Measurements from ENCODE around the gene PRKCD. TPM values are rescaled to one million over a fixed set of nuclear protein-coding genes. Genes with fewer than 3 reads are reported as not detected.

Gene PRKCD
- total and polyA plus RNA-seq, 2 of the 4 experiments (the other 2 are of a cell fraction): 4.3 to 19.0 TPM

GRCh38 chr3:53122933-53123305 is 38.1 kb upstream of the PRKCD start:
- H2AK5ac ChIP-seq (ENCODE audit: low read depth, low read length): no peak overlapping the region
- dilution Hi-C loops (cut with HindIII; ENCODE audit: low sequenced_read_pairs, unreplicated experiment): no loop called here
- intact Hi-C loops (cut with micrococcal nuclease): no loop called here
- H3K79me1 ChIP-seq (ENCODE audit: low read depth in 1 of 2, low read length in 2 of 2): 0 out of 4 replicates have a peak, but pooled peaks cover 0 to 4% of the 10 kb centered on the region in 2 experiments
- H3K4me2 ChIP-seq (ENCODE audit: low read depth, low read length): no peak overlapping the region
- POLR2A ChIA-PET (ENCODE audit: unreplicated experiment): no interaction called here
- no peak overlapping the region for H2BK15ac ChIP-seq (ENCODE audit: low read depth, low read length)
- H3K23ac ChIP-seq (ENCODE audit: low read depth, low read length): no peak overlapping the region
- H2BK5ac ChIP-seq (ENCODE audit: low read depth, low read length, poor library complexity, severe bottlenecking): no peak overlapping the region
- no peak overlapping the region for H2BK20ac ChIP-seq (ENCODE audit: low read depth, low read length)
- DNase-seq (no peak), ATAC-seq (ENCODE audit: low read depth) (no peak)
- H3K9ac ChIP-seq (ENCODE audit: low read depth, low read length): no peak overlapping the region
- H2BK120ac ChIP-seq (ENCODE audit: low read depth, low read length): no peak overlapping the region
- H2AK9ac ChIP-seq (replicated peaks; ENCODE audit: low read depth, low read length, poor library complexity): no peak overlapping the region
- no peak overlapping the region for H3K14ac ChIP-seq (replicated peaks; ENCODE audit: low read depth, low read length)
- no peak overlapping the region for H3K4ac ChIP-seq (ENCODE audit: low read depth, low read length)
- no peaks in the 10 kb centered on the region for H3K9me1 ChIP-seq (ENCODE audit: insufficient read depth, low read length)
- no peaks in the 10 kb centered on the region for H4K20me1 ChIP-seq (ENCODE audit: insufficient read depth, low read length)
- no peak overlapping the region for H4K8ac ChIP-seq (ENCODE audit: low read depth in 2 of 2, low read length in 2 of 2)
- no peak overlapping the region for H3K27ac ChIP-seq (ENCODE audit: insufficient read depth, low read length)
- no peak overlapping the region for H3K4me3 ChIP-seq (ENCODE audit: insufficient read depth, low read depth, low read length)
- H4K91ac ChIP-seq (ENCODE audit: insufficient read depth, low read depth, low read length): no peak overlapping the region
- TF ChIP-seq CEBPB (IDR thresholded peaks at IDR 0.05; ENCODE audit: low read depth, low read length) (no peak), SMC3 (IDR thresholded peaks at IDR 0.05; ENCODE audit: low read depth, low read length) (no peak), RFX5 (IDR thresholded peaks at IDR 0.05; ENCODE audit: low read depth, low read length) (no peak), POLR2A (IDR thresholded peaks at IDR 0.05; ENCODE audit: low read depth, low read length) (no peak), MAFK (IDR thresholded peaks at IDR 0.05; ENCODE audit: low read depth, low read length) (no peak), CTCF (conservative IDR thresholded peaks at IDR 0.05; ENCODE audit: low read depth, low read length) (no peak), FOS (IDR thresholded peaks at IDR 0.05; ENCODE audit: low read depth, low read length) (no peak), MAZ (IDR thresholded peaks at IDR 0.05; ENCODE audit: borderline replicate concordance, low read depth, low read length) (no peak), NFE2L2 (IDR thresholded peaks at IDR 0.05; ENCODE audit: low read depth, low read length) (no peak), ELK1 (IDR thresholded peaks at IDR 0.05; ENCODE audit: borderline replicate concordance, low read depth, low read length) (no peak), MXI1 (IDR thresholded peaks at IDR 0.05; ENCODE audit: borderline replicate concordance, low read depth, low read length) (no peak), CHD1 (IDR thresholded peaks at IDR 0.05; ENCODE audit: low read depth, low read length) (no peak), RCOR1 (IDR thresholded peaks at IDR 0.05; ENCODE audit: insufficient replicate concordance, low read length) (no peak), RAD21 (IDR thresholded peaks at IDR 0.05; ENCODE audit: low read length) (no peak), BHLHE40 (IDR thresholded peaks at IDR 0.05; ENCODE audit: low read depth, low read length) (no peak)
- TF ChIP-seq, protein P1, sequence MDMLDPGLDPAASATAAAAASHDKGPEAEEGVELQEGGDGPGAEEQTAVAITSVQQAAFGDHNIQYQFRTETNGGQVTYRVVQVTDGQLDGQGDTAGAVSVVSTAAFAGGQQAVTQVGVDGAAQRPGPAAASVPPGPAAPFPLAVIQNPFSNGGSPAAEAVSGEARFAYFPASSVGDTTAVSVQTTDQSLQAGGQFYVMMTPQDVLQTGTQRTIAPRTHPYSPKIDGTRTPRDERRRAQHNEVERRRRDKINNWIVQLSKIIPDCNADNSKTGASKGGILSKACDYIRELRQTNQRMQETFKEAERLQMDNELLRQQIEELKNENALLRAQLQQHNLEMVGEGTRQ (IDR thresholded peaks at IDR 0.05; ENCODE audit: low read depth, low read length): no peak
- no CpG with 5 or more reads among the region's 1 CpG for WGBS, 2 experiments (ENCODE audit: extremely low coverage in 2 of 2, insufficient read length in 1 of 2)
- CTCF ChIA-PET: interaction anchor here (1.1 kb wide), 1 partner anchor 8 kb away, joined by 4 read pairs; no protein-coding TSS in a partner anchor
- H2AFZ ChIP-seq (replicated peaks; ENCODE audit: low read length, poor library complexity): no peak overlapping the region
- no peak overlapping the region for H3K56ac ChIP-seq (ENCODE audit: extremely low read depth, insufficient read depth, low read length)
- no peak overlapping the region for H3K18ac ChIP-seq (ENCODE audit: low read depth, low read length)
- H4K5ac ChIP-seq (ENCODE audit: low read depth, low read length): no peak overlapping the region
- H3K27me3 ChIP-seq (ENCODE audit: control insufficient read depth, insufficient read depth, low read length): no peaks in the 10 kb centered on the region
- no TSS peak for BruUV-seq (replicated peaks)
- no peaks in the 10 kb centered on the region for H3K9me3 ChIP-seq (ENCODE audit: control insufficient read depth, insufficient read depth, low read length)
- in situ Hi-C loops (cut with MboI; ENCODE audit: low sequenced_read_pairs): loop anchor here (25.0 kb wide), 1 partner anchor 589 kb away; no protein-coding TSS in a partner anchor
- peaks cover 49% of the 10 kb centered on the region for H3K36me3 ChIP-seq (ENCODE audit: control insufficient read depth, insufficient read depth, low read length)
- H3K4me1 ChIP-seq (ENCODE audit: control insufficient read depth, insufficient read depth, low read length): no peaks in the 10 kb centered on the region

Data from IMR-90 (cell line).